ENCODE measurements around the gene TMEM87B. TPM values are rescaled to one million over a fixed set of nuclear protein-coding genes. Genes with fewer than 3 reads are reported as not detected.

Gene TMEM87B, protein sequence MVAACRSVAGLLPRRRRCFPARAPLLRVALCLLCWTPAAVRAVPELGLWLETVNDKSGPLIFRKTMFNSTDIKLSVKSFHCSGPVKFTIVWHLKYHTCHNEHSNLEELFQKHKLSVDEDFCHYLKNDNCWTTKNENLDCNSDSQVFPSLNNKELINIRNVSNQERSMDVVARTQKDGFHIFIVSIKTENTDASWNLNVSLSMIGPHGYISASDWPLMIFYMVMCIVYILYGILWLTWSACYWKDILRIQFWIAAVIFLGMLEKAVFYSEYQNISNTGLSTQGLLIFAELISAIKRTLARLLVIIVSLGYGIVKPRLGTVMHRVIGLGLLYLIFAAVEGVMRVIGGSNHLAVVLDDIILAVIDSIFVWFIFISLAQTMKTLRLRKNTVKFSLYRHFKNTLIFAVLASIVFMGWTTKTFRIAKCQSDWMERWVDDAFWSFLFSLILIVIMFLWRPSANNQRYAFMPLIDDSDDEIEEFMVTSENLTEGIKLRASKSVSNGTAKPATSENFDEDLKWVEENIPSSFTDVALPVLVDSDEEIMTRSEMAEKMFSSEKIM
- total RNA-seq, result 10 to 100 TPM; 20.1 to 45.9 (median 23.6) TPM

DNA sequence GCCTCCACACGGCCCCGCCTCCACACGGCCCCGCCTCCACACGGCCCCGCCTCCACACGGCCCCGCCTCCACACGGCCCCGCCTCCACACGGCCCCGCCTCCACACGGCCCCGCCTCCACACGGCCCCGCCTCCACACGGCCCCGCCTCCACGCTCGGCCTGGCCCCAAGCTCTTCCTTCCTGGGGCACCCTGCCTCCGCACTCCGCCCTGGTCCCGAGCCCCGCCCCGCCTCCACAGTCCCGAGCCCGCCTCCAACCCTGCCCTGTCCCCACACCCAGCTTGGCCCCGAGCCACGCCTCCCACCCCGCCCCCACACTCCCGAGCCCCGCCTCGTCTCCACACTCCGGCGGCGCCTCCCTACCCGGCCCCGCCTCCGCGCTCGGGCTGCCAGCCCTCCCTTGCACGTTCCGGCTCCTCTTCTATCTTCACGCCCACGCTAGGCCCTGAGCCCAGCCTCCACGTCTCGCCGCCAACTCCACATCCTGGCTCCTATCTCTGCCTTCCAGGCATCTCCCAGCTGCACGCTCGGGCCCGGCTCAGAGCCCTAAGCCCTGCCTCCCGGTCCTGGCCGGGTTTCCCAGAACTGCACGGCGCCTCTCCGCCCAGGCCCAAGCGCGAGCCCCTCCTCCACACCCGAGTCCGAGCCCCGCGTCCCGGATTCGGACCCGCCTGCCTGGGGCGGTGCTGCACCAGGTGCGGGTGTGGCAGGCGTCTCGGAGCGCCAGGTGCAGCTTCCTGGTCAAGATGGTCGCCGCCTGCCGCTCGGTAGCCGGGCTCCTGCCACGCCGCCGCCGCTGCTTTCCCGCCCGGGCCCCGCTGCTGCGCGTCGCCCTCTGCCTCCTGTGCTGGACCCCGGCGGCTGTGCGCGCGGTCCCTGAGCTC lies at the start of gene TMEM87B:
TSS of gene TMEM87B (plus strand) at position 423 of the 883 bp plus-strand sequence. CDS start at position 746, 323 bp downstream.
- H3K4me3 ChIP-seq, result peak within 1 kb of the TSS; percentile 63 to 96 (median 82)
- H3K9me3 ChIP-seq, result no peaks in the 10 kb centered on the region
- H3K36me3 ChIP-seq, result peaks cover 0 to under 1% (median 0%) of the 10 kb centered on the region in 4 donors
- ATAC-seq (ENCODE audit: low FRiP score in 2 of 2) (peak; percentile 91 to 94), DNase-seq (peak; percentile 99)
- TF ChIP-seq EP300 (IDR thresholded peaks at IDR 0.05), result peak in 2 of 4 donors; percentile 74 to 85
- TF ChIP-seq, protein P1, sequence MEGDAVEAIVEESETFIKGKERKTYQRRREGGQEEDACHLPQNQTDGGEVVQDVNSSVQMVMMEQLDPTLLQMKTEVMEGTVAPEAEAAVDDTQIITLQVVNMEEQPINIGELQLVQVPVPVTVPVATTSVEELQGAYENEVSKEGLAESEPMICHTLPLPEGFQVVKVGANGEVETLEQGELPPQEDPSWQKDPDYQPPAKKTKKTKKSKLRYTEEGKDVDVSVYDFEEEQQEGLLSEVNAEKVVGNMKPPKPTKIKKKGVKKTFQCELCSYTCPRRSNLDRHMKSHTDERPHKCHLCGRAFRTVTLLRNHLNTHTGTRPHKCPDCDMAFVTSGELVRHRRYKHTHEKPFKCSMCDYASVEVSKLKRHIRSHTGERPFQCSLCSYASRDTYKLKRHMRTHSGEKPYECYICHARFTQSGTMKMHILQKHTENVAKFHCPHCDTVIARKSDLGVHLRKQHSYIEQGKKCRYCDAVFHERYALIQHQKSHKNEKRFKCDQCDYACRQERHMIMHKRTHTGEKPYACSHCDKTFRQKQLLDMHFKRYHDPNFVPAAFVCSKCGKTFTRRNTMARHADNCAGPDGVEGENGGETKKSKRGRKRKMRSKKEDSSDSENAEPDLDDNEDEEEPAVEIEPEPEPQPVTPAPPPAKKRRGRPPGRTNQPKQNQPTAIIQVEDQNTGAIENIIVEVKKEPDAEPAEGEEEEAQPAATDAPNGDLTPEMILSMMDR (IDR thresholded peaks at IDR 0.05), result peak in 1 of 6 experiments; percentile 8
- peak; percentile 90 to 96 for TF ChIP-seq POLR2AphosphoS5 (IDR thresholded peaks at IDR 0.05)
- peak in 3 of 4 donors; percentile 63 to 85 (median 70) for TF ChIP-seq POLR2A (IDR thresholded peaks at IDR 0.05)
- H3K27ac ChIP-seq, result peak within 1 kb of the TSS; percentile 96 to 100 (median 98)
- no peaks in the 10 kb centered on the region for H3K27me3 ChIP-seq
- 1 to 3% methylated on average over 15 to 30 of the region's 90 CpGs for WGBS, 2 donors
- H3K4me1 ChIP-seq, result peaks cover 29 to 39% (median 34%) of the 10 kb centered on the region in 4 donors

DNA sequence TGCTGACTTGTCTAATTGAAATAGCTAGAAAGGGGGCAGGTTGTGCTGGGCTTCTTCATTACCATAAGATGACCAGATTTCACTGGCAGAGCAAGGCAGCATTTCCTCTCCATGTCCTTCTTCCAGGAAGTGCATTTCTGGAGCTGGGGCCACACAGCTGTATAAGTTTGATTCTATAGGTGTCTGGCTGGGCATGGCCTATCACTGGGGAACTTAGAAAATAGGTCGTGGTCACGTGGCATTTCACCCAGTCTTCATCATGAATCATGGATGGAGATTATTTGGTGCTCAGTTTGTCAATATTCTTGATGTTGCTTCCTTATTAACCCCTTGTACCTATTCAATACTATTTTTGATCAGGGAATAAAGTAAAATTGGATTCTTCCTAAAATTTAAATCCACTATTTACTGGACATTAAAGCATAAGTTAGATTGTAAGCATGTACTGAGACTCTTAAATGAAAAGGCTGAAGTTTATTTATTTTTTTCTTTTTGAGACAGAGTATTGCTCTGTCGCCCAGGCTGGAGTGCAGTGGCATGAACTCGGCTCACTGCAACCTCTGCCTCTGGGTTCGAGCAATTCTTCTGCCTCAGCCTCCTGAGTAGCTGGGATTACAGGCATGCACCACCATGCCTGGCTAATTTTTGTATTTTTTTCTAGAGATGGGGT lies 49.5 kb upstream of the TMEM87B start:
- 90 to 92% methylated on average over 5 of the region's 5 CpGs for WGBS, 2 donors
- peaks cover 5 to 32% (median 16%) of the 10 kb centered on the region in 4 donors for H3K36me3 ChIP-seq
- no peak for ATAC-seq (ENCODE audit: low FRiP score in 2 of 2)

DNA sequence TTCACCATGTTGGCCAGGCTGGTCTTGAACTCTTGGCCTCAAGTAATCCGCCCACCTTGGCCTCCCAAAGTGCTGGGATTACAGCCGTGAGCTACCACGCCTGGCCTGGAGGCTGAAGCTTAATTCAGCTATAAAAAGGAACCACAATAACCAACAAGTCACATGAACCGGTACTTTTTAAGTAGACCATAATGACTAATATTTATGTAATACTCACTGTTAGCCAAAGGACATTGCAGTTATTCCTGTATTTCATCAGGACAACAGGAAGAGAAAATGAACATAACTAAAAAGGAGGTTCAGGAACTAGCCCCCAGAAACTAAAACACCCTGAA lies 49.0 kb upstream of the TMEM87B start:
- Histone ChIP-seq H3K4me1 (peaks cover 0 to 4% (median 3%) of the 10 kb centered on the region in 4 donors), H3K36me3 (peaks cover 5 to 36% (median 18%) of the 10 kb centered on the region in 4 donors), H3K4me3 (no peak overlapping the region), H3K9me3 (no peaks in the 10 kb centered on the region), H3K27ac (peak overlapping the region in 3 of 4 donors; percentile 34 to 53 (median 51)), H3K27me3 (no peaks in the 10 kb centered on the region)
- TF ChIP-seq EP300 (IDR thresholded peaks at IDR 0.05) (no peak), POLR2A (IDR thresholded peaks at IDR 0.05) (no peak), POLR2AphosphoS5 (IDR thresholded peaks at IDR 0.05) (peak in 1 of 2 donors; percentile 13)
- TF ChIP-seq, protein P1 (IDR thresholded peaks at IDR 0.05), result no peak
- ATAC-seq (ENCODE audit: low FRiP score in 2 of 2) (peak in 1 of 2 donors; percentile 41), DNase-seq (no peak)
- whole genome bisulfite sequencing, 2 donors, result 70% methylated on average over 4 of the region's 4 CpGs

More for the DNA sequence above, 49.5 kb upstream of the TMEM87B start:
- Histone ChIP-seq H3K4me1 (peaks cover 0 to 5% (median 1%) of the 10 kb centered on the region in 4 donors), H3K27me3 (no peaks in the 10 kb centered on the region), H3K27ac (peak overlapping the region in 3 of 4 donors; percentile 46 to 53 (median 51)), H3K9me3 (no peaks in the 10 kb centered on the region), H3K4me3 (no peak overlapping the region)
- no peak for DNase-seq
- TF ChIP-seq POLR2AphosphoS5 (IDR thresholded peaks at IDR 0.05) (no peak), EP300 (IDR thresholded peaks at IDR 0.05) (no peak), POLR2A (IDR thresholded peaks at IDR 0.05) (no peak)
- TF ChIP-seq, protein P1 (IDR thresholded peaks at IDR 0.05), result no peak

DNA sequence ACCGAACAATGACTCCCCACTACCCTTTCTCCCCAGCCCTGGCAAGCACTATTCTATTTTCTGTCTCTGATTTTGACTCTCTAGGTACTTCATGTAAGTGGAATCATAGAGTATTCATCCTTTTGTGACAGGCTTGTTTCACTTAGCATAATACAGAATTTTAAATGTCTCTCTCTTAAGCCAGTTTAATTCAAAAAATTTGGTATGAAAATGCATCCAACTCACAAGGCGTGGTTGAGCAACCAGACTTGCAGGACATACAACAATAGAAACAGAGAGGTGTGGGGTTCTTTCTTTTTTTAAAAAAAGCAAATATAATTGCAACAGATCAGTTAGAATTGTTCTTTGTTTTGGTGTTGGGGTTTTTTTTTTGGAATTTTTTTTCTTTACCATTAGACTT lies 47.6 kb upstream of the TMEM87B start:
- peaks cover 0 to 5% (median 1%) of the 10 kb centered on the region in 4 donors for H3K4me1 ChIP-seq
- TF ChIP-seq EP300 (IDR thresholded peaks at IDR 0.05) (no peak), POLR2AphosphoS5 (IDR thresholded peaks at IDR 0.05) (no peak), POLR2A (IDR thresholded peaks at IDR 0.05) (no peak)
- TF ChIP-seq, protein P1 (IDR thresholded peaks at IDR 0.05), result no peak

More for the DNA sequence above, 47.6 kb upstream of the TMEM87B start:
- WGBS, 2 donors, result 74 to 89% methylated on average over 2 of the region's 2 CpGs
- DNase-seq (no peak), ATAC-seq (ENCODE audit: low FRiP score in 2 of 2) (no peak)
- Histone ChIP-seq H3K36me3 (peaks cover 5 to 50% (median 23%) of the 10 kb centered on the region in 4 donors), H3K4me3 (no peak overlapping the region), H3K9me3 (no peaks in the 10 kb centered on the region), H3K27ac (no peak overlapping the region), H3K27me3 (no peaks in the 10 kb centered on the region)

All from upper lobe of left lung (tissue), 6 donors.